Prostate gland (tissue), 2 donors: ENCODE measurements around the gene FBN3.

ENCODE experiments used
- POLR2A ChIP-seq: fragments of 450-650 bp; IDR thresholded peaks from one replicate; pipeline ENCODE4 v1.6.1; 2016; ENCODE audit warnings: antibody characterized with exemption, mild to moderate bottlenecking
- POLR2AphosphoS5 ChIP-seq: sonication (generic); formaldehyde crosslinking; IDR thresholded peaks from one replicate; pipeline ENCODE4 v1.6.1; 2017; ENCODE audit warnings: antibody characterized with exemption
- TF ChIP-seq, protein P1 (sequence below), 4 experiments: fragments of 200-600 bp in 2 of 4; fragments of 450-650 bp in 2 of 4; sonication (generic) in 2 of 4; IDR thresholded peaks; 1 replicate in 3 of 4; 2 replicates in 1 of 4; pipeline ENCODE4 v1.5.1; 2016 to 2019; ENCODE audit warnings: antibody characterized with exemption in 4 of 4, mild to moderate bottlenecking in 2 of 4, moderate library complexity in 2 of 4

DNA sequence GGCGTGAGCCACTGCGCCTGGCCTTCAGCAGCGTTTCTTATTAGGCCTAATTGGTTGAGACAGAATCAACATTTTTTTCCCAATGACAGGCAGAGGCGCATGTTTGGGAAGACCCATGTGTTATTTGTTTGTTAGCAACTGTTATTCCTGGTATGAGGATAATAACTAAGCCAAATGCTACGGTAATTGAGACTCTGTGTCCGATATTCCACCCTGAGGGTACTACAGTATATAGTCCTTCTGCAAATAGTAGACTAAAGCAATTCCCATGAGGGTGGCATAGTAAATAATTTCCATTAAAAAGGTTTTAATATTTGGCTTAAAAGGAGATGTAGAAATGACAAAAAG, 115.2 kb downstream of the FBN3 start:
- TF ChIP-seq POLR2A (no peak), POLR2AphosphoS5 (no peak)
- TF ChIP-seq, protein P1, sequence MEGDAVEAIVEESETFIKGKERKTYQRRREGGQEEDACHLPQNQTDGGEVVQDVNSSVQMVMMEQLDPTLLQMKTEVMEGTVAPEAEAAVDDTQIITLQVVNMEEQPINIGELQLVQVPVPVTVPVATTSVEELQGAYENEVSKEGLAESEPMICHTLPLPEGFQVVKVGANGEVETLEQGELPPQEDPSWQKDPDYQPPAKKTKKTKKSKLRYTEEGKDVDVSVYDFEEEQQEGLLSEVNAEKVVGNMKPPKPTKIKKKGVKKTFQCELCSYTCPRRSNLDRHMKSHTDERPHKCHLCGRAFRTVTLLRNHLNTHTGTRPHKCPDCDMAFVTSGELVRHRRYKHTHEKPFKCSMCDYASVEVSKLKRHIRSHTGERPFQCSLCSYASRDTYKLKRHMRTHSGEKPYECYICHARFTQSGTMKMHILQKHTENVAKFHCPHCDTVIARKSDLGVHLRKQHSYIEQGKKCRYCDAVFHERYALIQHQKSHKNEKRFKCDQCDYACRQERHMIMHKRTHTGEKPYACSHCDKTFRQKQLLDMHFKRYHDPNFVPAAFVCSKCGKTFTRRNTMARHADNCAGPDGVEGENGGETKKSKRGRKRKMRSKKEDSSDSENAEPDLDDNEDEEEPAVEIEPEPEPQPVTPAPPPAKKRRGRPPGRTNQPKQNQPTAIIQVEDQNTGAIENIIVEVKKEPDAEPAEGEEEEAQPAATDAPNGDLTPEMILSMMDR (IDR thresholded peaks at IDR 0.05), result no peak
